ENCODE results near the gene ZNF543.

Gene ZNF543

GRCh38 chr19:57288373-57288772 lies 31.9 kb upstream of the ZNF543 start:
- Histone ChIP-seq H3K4me1 (ENCODE audit: control insufficient read depth, insufficient read depth, low read length) (no peaks in the 10 kb centered on the region), H3K27ac (ENCODE audit: insufficient read depth, low read depth, low read length, poor library complexity, severe bottlenecking) (no peak overlapping the region), H3K36me3 (ENCODE audit: control insufficient read depth, insufficient read depth, low read length) (peaks cover 75% of the 10 kb centered on the region), H3K9me3 (ENCODE audit: control insufficient read depth, low read length) (no peaks in the 10 kb centered on the region), H3K4me3 (ENCODE audit: insufficient read depth, low read depth, low read length) (no peak overlapping the region), H3K27me3 (ENCODE audit: control insufficient read depth, insufficient read depth, low read length, poor library complexity, severe bottlenecking) (no peaks in the 10 kb centered on the region)
- 92 to 96% methylated on average over 4 of the region's 4 CpGs for WGBS, 2 experiments

GRCh38 chr19:57290970-57291369 lies 29.3 kb upstream of the ZNF543 start:
- 93 to 97% methylated on average over 11 of the region's 11 CpGs for WGBS, 2 experiments
- Histone ChIP-seq H3K27me3 (ENCODE audit: control insufficient read depth, insufficient read depth, low read length, poor library complexity, severe bottlenecking) (no peaks in the 10 kb centered on the region), H3K4me1 (ENCODE audit: control insufficient read depth, insufficient read depth, low read length) (no peaks in the 10 kb centered on the region), H3K4me3 (ENCODE audit: insufficient read depth, low read depth, low read length) (no peak overlapping the region), H3K9me3 (ENCODE audit: control insufficient read depth, low read length) (no peaks in the 10 kb centered on the region), H3K27ac (ENCODE audit: insufficient read depth, low read depth, low read length, poor library complexity, severe bottlenecking) (no peak overlapping the region), H3K36me3 (ENCODE audit: control insufficient read depth, insufficient read depth, low read length) (peaks cover 58% of the 10 kb centered on the region)

DNA sequence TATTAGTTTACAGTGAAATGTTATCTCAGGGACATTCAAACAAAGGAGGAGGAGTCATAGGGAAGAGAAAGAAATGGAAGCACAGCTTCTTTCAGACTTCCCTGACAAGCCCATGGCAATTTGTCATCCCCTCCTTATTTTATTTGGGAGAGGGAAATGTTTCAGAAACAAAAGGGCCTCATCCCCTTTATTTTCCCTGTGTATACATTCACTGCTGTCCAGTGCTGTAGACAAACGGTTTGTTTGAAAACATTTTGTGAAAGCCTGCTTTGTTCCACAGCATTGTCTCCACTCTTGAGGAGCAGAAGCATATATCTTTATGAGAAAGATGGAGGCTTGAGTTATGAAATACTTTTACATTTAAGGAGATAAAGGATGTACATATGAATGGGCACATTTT lies 27.7 kb upstream of the ZNF543 start:
- 89 to 91% methylated on average over 1 of the region's 1 CpG for WGBS, 2 experiments
- H3K36me3 ChIP-seq (ENCODE audit: control insufficient read depth, insufficient read depth, low read length): peaks cover 46% of the 10 kb centered on the region
- no peaks in the 10 kb centered on the region for H3K27me3 ChIP-seq (ENCODE audit: control insufficient read depth, insufficient read depth, low read length, poor library complexity, severe bottlenecking)
- no peaks in the 10 kb centered on the region for H3K4me1 ChIP-seq (ENCODE audit: control insufficient read depth, insufficient read depth, low read length)
- no peak overlapping the region for H3K27ac ChIP-seq (ENCODE audit: insufficient read depth, low read depth, low read length, poor library complexity, severe bottlenecking)
- no peaks in the 10 kb centered on the region for H3K9me3 ChIP-seq (ENCODE audit: control insufficient read depth, low read length)
- H3K4me3 ChIP-seq (ENCODE audit: insufficient read depth, low read depth, low read length): no peak overlapping the region

GRCh38 chr19:57293719-57294118 lies 26.6 kb upstream of the ZNF543 start:
- no peak overlapping the region for H3K4me3 ChIP-seq (ENCODE audit: insufficient read depth, low read depth, low read length)
- no peaks in the 10 kb centered on the region for H3K4me1 ChIP-seq (ENCODE audit: control insufficient read depth, insufficient read depth, low read length)
- no peaks in the 10 kb centered on the region for H3K9me3 ChIP-seq (ENCODE audit: control insufficient read depth, low read length)
- WGBS, 2 experiments: 100% methylated on average over 1 of the region's 1 CpG
- H3K36me3 ChIP-seq (ENCODE audit: control insufficient read depth, insufficient read depth, low read length): peaks cover 36% of the 10 kb centered on the region
- no peak overlapping the region for H3K27ac ChIP-seq (ENCODE audit: insufficient read depth, low read depth, low read length, poor library complexity, severe bottlenecking)
- no peaks in the 10 kb centered on the region for H3K27me3 ChIP-seq (ENCODE audit: control insufficient read depth, insufficient read depth, low read length, poor library complexity, severe bottlenecking)

GRCh38 chr19:57302020-57302465 lies 18.2 kb upstream of the ZNF543 start:
- Histone ChIP-seq H3K27ac (ENCODE audit: insufficient read depth, low read depth, low read length, poor library complexity, severe bottlenecking) (no peak overlapping the region), H3K4me1 (ENCODE audit: control insufficient read depth, insufficient read depth, low read length) (no peaks in the 10 kb centered on the region), H3K36me3 (ENCODE audit: control insufficient read depth, insufficient read depth, low read length) (no peaks in the 10 kb centered on the region), H3K27me3 (ENCODE audit: control insufficient read depth, insufficient read depth, low read length, poor library complexity, severe bottlenecking) (no peaks in the 10 kb centered on the region), H3K4me3 (ENCODE audit: insufficient read depth, low read depth, low read length) (no peak overlapping the region), H3K9me3 (ENCODE audit: control insufficient read depth, low read length) (no peaks in the 10 kb centered on the region)
- WGBS, 2 experiments: 91 to 94% methylated on average over 1 of the region's 1 CpG

GRCh38 chr19:57302727-57303401 lies 17.4 kb upstream of the ZNF543 start:
- no peaks in the 10 kb centered on the region for H3K9me3 ChIP-seq (ENCODE audit: control insufficient read depth, low read length)
- no peak overlapping the region for H3K27ac ChIP-seq (ENCODE audit: insufficient read depth, low read depth, low read length, poor library complexity, severe bottlenecking)
- H3K27me3 ChIP-seq (ENCODE audit: control insufficient read depth, insufficient read depth, low read length, poor library complexity, severe bottlenecking): no peaks in the 10 kb centered on the region
- no peaks in the 10 kb centered on the region for H3K36me3 ChIP-seq (ENCODE audit: control insufficient read depth, insufficient read depth, low read length)
- H3K4me1 ChIP-seq (ENCODE audit: control insufficient read depth, insufficient read depth, low read length): no peaks in the 10 kb centered on the region
- no peak overlapping the region for H3K4me3 ChIP-seq (ENCODE audit: insufficient read depth, low read depth, low read length)
- WGBS, 2 experiments: 83 to 87% methylated on average over 7 of the region's 7 CpGs

DNA sequence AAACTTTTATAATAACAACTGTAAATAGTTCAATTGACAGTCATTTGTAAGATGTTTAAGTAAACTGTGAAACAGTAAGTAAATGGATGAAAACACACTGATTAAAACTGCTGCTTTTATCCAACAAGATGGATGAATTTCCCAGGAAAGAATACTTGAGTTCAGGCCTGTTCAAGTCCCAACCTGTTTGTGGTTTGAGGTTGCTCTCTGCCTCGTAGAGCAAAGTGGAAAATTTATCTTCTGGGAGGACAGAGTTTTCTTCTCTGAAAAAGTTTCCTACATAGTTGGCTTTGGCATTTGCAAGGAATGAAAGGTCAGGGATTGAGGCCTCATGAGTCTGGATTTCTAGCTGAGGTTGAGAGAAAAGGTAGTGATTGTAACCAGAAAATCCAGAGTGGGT lies 15.2 kb upstream of the ZNF543 start:
- Histone ChIP-seq H3K4me1 (ENCODE audit: control insufficient read depth, insufficient read depth, low read length) (no peaks in the 10 kb centered on the region), H3K9me3 (ENCODE audit: control insufficient read depth, low read length) (no peaks in the 10 kb centered on the region), H3K36me3 (ENCODE audit: control insufficient read depth, insufficient read depth, low read length) (no peaks in the 10 kb centered on the region), H3K27me3 (ENCODE audit: control insufficient read depth, insufficient read depth, low read length, poor library complexity, severe bottlenecking) (no peaks in the 10 kb centered on the region), H3K4me3 (ENCODE audit: insufficient read depth, low read depth, low read length) (no peak overlapping the region), H3K27ac (ENCODE audit: insufficient read depth, low read depth, low read length, poor library complexity, severe bottlenecking) (no peak overlapping the region)
- WGBS, 2 experiments: 30 to 39% methylated on average over 1 of the region's 1 CpG

DNA sequence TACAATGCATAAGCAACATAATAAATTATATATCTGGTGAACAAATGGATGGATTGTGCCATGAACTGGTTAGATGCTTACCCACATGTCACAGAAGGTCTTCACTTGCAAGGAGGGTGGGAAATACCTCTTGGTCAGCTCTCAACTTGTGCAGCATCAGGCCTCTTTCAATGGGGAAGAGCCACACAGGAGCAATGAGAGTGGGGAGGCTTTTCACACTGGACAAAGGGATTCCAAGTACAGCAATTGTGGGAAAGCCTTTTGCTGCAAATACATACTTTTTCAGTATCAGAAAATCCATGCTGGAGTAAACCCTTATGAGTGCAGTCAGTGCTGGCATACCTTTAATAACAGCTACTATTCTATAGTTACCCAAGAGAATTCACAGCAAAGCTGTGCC lies 11.8 kb upstream of the ZNF543 start:
- no peak overlapping the region for H3K4me3 ChIP-seq (ENCODE audit: insufficient read depth, low read depth, low read length)
- no peaks in the 10 kb centered on the region for H3K4me1 ChIP-seq (ENCODE audit: control insufficient read depth, insufficient read depth, low read length)
- peaks cover 9% of the 10 kb centered on the region for H3K27me3 ChIP-seq (ENCODE audit: control insufficient read depth, insufficient read depth, low read length, poor library complexity, severe bottlenecking)

GRCh38 chr19:57310792-57311191 lies 9.5 kb upstream of the ZNF543 start:
- no peaks in the 10 kb centered on the region for H3K9me3 ChIP-seq (ENCODE audit: control insufficient read depth, low read length)
- no peak overlapping the region for H3K4me3 ChIP-seq (ENCODE audit: insufficient read depth, low read depth, low read length)
- H3K4me1 ChIP-seq (ENCODE audit: control insufficient read depth, insufficient read depth, low read length): no peaks in the 10 kb centered on the region
- H3K27ac ChIP-seq (ENCODE audit: insufficient read depth, low read depth, low read length, poor library complexity, severe bottlenecking): no peak overlapping the region
- 88 to 89% methylated on average over 2 of the region's 2 CpGs for WGBS, 2 experiments
- peaks cover 31% of the 10 kb centered on the region for H3K27me3 ChIP-seq (ENCODE audit: control insufficient read depth, insufficient read depth, low read length, poor library complexity, severe bottlenecking)
- no peaks in the 10 kb centered on the region for H3K36me3 ChIP-seq (ENCODE audit: control insufficient read depth, insufficient read depth, low read length)

More for the DNA sequence above, 11.8 kb upstream of the ZNF543 start:
- Histone ChIP-seq H3K27ac (ENCODE audit: insufficient read depth, low read depth, low read length, poor library complexity, severe bottlenecking) (no peak overlapping the region), H3K9me3 (ENCODE audit: control insufficient read depth, low read length) (no peaks in the 10 kb centered on the region), H3K36me3 (ENCODE audit: control insufficient read depth, insufficient read depth, low read length) (no peaks in the 10 kb centered on the region)

DNA sequence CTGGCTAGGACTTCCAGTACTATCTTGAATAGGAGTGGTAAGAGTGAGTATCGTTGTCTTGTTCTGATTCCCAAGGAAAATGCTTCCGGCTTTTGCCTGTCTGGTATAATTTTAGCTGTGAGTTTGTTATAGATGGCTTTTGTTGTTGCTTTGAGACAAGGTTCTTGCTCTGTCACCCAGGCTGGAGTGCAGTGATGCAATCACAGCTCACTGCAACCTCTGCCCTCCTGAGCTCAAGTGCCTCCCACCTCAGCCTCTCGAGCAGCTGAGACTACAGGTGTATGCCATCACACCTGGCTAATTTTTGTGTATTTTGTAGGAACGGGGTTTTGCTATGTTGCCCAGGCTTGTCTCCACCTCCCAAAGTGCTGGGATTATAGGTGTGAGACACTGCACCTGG lies 6.1 kb upstream of the ZNF543 start:
- Histone ChIP-seq H3K27me3 (ENCODE audit: control insufficient read depth, insufficient read depth, low read length, poor library complexity, severe bottlenecking) (peaks cover 61% of the 10 kb centered on the region), H3K4me3 (ENCODE audit: insufficient read depth, low read depth, low read length) (no peak overlapping the region), H3K9me3 (ENCODE audit: control insufficient read depth, low read length) (no peaks in the 10 kb centered on the region), H3K27ac (ENCODE audit: insufficient read depth, low read depth, low read length, poor library complexity, severe bottlenecking) (no peak overlapping the region), H3K4me1 (ENCODE audit: control insufficient read depth, insufficient read depth, low read length) (no peaks in the 10 kb centered on the region), H3K36me3 (ENCODE audit: control insufficient read depth, insufficient read depth, low read length) (no peaks in the 10 kb centered on the region)
- 81% methylated on average over 4 of the region's 4 CpGs for WGBS, 2 experiments

- Histone ChIP-seq H3K4me3 (ENCODE audit: insufficient read depth, low read depth, low read length) (no peak overlapping the region), H3K9me3 (ENCODE audit: control insufficient read depth, low read length) (no peaks in the 10 kb centered on the region), H3K36me3 (ENCODE audit: control insufficient read depth, insufficient read depth, low read length) (no peaks in the 10 kb centered on the region), H3K4me1 (ENCODE audit: control insufficient read depth, insufficient read depth, low read length) (peaks cover 8% of the 10 kb centered on the region), H3K27me3 (ENCODE audit: control insufficient read depth, insufficient read depth, low read length, poor library complexity, severe bottlenecking) (peaks cover 61% of the 10 kb centered on the region), H3K27ac (ENCODE audit: insufficient read depth, low read depth, low read length, poor library complexity, severe bottlenecking) (no peak overlapping the region)
- 35 to 39% methylated on average over 29 of the region's 29 CpGs for WGBS, 2 experiments
Measured at GRCh38 chr19:57317503-57317902, 2.8 kb upstream of the ZNF543 start.

All from ectodermal cell (in vitro differentiated cells).